DND-41 (cell line): ENCODE measurements around the gene FBRSL1.

ENCODE experiments used
- EZH2 ChIP-seq: IDR thresholded peaks from 3 replicates; pipeline ENCODE4 v1.6.1; 2012; ENCODE audit warnings: borderline replicate concordance, low read depth, mild to moderate bottlenecking, moderate library complexity, low read length, inconsistent platforms; ENCODE audit not compliant: severe bottlenecking
- TF ChIP-seq, protein P1 (sequence below): IDR thresholded peaks from 2 replicates; pipeline ENCODE4 v1.5.1; 2012; ENCODE audit warnings: borderline replicate concordance, low read length, moderate library complexity, mild to moderate bottlenecking; ENCODE audit not compliant: poor library complexity, severe bottlenecking; ENCODE audit errors: extremely low read depth

DNA sequence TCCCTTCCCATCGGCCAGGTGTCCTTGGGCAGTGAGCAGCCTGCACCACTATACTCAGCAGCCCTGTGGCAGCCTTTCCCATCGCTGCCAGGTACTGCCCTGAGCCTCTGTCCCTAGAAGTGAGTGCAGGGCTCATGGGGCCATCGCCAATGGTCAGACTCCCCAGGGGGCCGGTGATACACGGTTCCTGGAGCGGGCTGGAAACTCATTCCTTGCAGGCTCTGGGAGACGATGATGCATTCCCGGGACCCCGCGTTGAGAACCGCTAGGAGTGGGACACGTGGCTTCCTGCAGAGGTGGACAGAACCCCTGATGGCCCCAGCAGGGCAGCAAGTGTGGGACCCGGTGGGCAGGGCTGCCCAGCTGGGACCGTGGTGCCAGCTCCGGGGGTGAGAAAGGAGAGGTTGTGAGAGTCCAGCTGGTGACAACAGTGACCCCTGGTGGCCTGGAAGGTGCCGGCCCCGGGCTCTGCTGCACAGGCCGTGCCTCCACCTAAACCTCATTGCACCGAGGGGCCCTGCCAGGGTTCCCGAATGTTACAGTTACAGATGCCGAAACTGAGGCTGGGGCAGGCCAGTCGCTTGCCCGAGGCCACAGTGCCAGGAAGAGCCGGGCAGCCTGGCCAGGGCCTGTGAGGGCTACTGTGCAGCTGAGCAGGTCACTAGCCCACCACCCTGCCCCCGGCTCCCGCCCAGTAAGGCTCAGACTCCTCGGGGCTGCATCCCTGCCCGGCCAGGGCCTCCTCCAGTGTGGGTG lies 33.8 kb downstream of the FBRSL1 start:
- TF ChIP-seq, protein P1, sequence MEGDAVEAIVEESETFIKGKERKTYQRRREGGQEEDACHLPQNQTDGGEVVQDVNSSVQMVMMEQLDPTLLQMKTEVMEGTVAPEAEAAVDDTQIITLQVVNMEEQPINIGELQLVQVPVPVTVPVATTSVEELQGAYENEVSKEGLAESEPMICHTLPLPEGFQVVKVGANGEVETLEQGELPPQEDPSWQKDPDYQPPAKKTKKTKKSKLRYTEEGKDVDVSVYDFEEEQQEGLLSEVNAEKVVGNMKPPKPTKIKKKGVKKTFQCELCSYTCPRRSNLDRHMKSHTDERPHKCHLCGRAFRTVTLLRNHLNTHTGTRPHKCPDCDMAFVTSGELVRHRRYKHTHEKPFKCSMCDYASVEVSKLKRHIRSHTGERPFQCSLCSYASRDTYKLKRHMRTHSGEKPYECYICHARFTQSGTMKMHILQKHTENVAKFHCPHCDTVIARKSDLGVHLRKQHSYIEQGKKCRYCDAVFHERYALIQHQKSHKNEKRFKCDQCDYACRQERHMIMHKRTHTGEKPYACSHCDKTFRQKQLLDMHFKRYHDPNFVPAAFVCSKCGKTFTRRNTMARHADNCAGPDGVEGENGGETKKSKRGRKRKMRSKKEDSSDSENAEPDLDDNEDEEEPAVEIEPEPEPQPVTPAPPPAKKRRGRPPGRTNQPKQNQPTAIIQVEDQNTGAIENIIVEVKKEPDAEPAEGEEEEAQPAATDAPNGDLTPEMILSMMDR = peak; percentile 78
- TF ChIP-seq EZH2 = no peak
